Colonic mucosa (tissue), 4 donors: Measurements from ENCODE around the gene RNF138. TPM values are rescaled to one million over a fixed set of nuclear protein-coding genes. Genes with fewer than 3 reads are reported as not detected.

Experiments
- DNase-seq: peaks from one replicate; pipeline ENCODE4 v3.0.0-alpha.2; 2020
- H3K27ac ChIP-seq: fragments of 200-600 bp; one replicate; pipeline ENCODE4 v1.8.0; 2021
- H3K27me3 ChIP-seq: fragments of 200-600 bp; one replicate; pipeline ENCODE4 v1.8.0; 2021
- H3K36me3 ChIP-seq: fragments of 200-600 bp; one replicate; pipeline ENCODE4 v1.8.0; 2021
- H3K4me1 ChIP-seq: fragments of 200-600 bp; one replicate; pipeline ENCODE4 v1.8.0; 2021; ENCODE audit warnings: mild to moderate bottlenecking
- H3K4me3 ChIP-seq: fragments of 200-600 bp; one replicate; pipeline ENCODE4 v1.8.0; 2021
- H3K9ac ChIP-seq, 2 donors: one replicate each; pipeline ENCODE4 v1.7.0; 2013; ENCODE audit warnings: control low read depth in 2 of 2, low read depth in 2 of 2, low read length in 2 of 2
- H3K9me3 ChIP-seq: fragments of 200-600 bp; one replicate; pipeline ENCODE4 v1.8.0; 2021
- CTCF ChIP-seq: fragments of 200-600 bp; IDR thresholded peaks from one replicate; pipeline ENCODE4 v1.8.0; 2022; ENCODE audit warnings: antibody characterized with exemption, mild to moderate bottlenecking
- intact Hi-C: fragments of 100-400 bp; cut with DNase I; formaldehyde crosslinking; loops from one replicate; pipeline ENCODE4 v1.14.1; 2022
- total RNA-seq, 2 donors: library from RNA; stranded (reverse); fragmentation: NEBNext Ultra II Directional in 1 of 2; extraction: Animal tissue kit (Norgen Biotek cat#: 25700) in 1 of 2; gene quantifications; one replicate each; pipeline ENCODE4 v1.2.1, GENCODE V29; 2021
- donor health status: healthy.
- donor health status: DM: no; HTN: no; CAD: no.
- donor health status: DM: no; HTN: no; CAD: no.

Gene RNF138
- total RNA-seq, 2 donors from 2014 or later: 48.3 to 53.2 TPM

- intact Hi-C loops: no loop called here
- no peak overlapping the region for H3K4me3 ChIP-seq
- no peaks in the 10 kb centered on the region for H3K9me3 ChIP-seq
- H3K36me3 ChIP-seq: no peaks in the 10 kb centered on the region
- no peak overlapping the region for H3K9ac ChIP-seq
- no peaks in the 10 kb centered on the region for H3K4me1 ChIP-seq
- DNase-seq: no peak
- no peaks in the 10 kb centered on the region for H3K27me3 ChIP-seq
- no peak for TF ChIP-seq CTCF
- H3K27ac ChIP-seq: no peak overlapping the region
Measured at GRCh38 chr18:32112826-32113225, 21.2 kb downstream of the RNF138 start.

DNA sequence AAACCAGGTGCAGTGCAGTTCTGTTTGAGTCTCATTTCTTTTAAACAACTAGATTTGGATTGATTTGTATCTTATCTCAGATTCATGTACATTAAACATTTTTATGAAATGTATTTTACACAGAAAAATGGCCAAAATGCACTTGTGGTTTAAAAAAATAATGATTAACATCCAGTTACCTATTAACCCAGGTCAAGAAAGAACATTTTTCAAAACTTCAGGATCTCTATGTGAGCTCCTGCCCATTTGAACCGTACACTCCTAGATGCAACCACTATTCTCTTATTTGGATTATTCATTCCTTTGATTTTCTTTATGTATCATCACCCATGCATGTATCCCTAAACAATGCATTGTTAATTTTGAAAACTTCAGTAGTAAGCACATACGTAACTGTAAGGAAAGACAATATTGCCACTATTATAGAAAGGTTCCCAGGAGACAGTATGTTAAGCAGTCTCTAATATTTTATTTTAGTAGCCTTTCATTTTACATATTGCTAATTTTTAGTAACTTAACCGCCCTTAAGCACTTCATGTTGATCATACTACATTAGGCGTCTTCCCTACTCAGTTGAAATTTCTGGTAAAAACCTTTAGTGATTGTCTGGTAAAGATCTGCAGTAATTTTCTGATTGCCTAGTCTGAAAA, 22.7 kb downstream of the RNF138 start:
- intact Hi-C loops: no loop called here
- peaks cover 7% of the 10 kb centered on the region for H3K36me3 ChIP-seq
- no peak overlapping the region for H3K27ac ChIP-seq
- H3K4me3 ChIP-seq: no peak overlapping the region
- H3K9ac ChIP-seq: no peak overlapping the region
- no peak for TF ChIP-seq CTCF
- H3K9me3 ChIP-seq: no peaks in the 10 kb centered on the region
- no peaks in the 10 kb centered on the region for H3K27me3 ChIP-seq
- H3K4me1 ChIP-seq: no peaks in the 10 kb centered on the region
- no peak for DNase-seq

DNA sequence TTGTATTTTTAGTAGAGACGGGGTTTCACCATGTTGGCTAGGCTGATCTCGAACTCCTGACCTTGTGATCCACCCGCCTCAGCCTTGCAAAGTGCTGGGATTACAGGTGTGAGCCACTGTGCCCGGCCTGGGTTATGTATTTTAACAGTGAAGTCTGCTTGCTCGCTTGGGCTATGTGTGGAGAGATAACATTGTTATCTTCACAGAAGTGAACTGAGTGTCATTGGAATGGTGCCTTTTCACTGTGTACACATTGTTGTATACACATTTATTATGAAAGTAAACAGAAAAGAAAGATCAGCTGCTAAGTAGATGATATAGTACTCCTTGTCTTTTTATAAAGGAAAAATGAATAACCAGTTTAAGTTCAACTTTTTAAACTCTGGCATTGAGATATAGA, 30.4 kb downstream of the RNF138 start:
- Histone ChIP-seq H3K4me3 (no peak overlapping the region), H3K27me3 (no peaks in the 10 kb centered on the region), H3K9me3 (no peaks in the 10 kb centered on the region), H3K9ac (no peak overlapping the region), H3K27ac (no peak overlapping the region), H3K36me3 (peaks cover 7% of the 10 kb centered on the region), H3K4me1 (no peaks in the 10 kb centered on the region)
- no peak for TF ChIP-seq CTCF
- intact Hi-C loops: loop anchor here (10.0 kb wide), 1 partner anchor 267 kb away; no protein-coding TSS in a partner anchor
- no peak for DNase-seq

DNA sequence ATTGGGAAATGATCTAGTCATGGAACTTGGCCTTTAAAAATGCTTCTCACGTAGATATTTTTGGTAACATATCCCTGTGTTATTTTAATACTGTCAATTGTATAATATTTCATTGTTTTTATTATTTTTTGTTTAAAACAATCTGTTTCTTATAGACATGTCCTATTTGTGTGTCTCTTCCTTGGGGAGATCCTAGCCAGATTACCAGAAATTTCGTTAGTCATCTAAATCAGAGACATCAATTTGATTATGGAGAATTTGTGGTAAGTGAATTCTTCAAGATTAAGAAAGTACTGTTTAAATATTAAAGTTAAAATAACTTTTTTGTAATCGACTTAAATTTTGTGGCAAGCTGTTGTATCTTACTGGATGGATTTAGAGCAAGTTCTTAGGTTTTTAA, 34.9 kb downstream of the RNF138 start:
- H3K4me1 ChIP-seq: no peaks in the 10 kb centered on the region
- H3K27me3 ChIP-seq: no peaks in the 10 kb centered on the region
- H3K27ac ChIP-seq: no peak overlapping the region
- H3K9me3 ChIP-seq: no peaks in the 10 kb centered on the region
- intact Hi-C loops: loop anchor here (10.0 kb wide), 1 partner anchor 272 kb away; no protein-coding TSS in a partner anchor
- DNase-seq: no peak
- H3K9ac ChIP-seq: no peak overlapping the region
- H3K36me3 ChIP-seq: no peaks in the 10 kb centered on the region
- H3K4me3 ChIP-seq: no peak overlapping the region
- no peak for TF ChIP-seq CTCF

- TF ChIP-seq CTCF: no peak
- H3K36me3 ChIP-seq: no peaks in the 10 kb centered on the region
- no peak overlapping the region for H3K27ac ChIP-seq
- no peak overlapping the region for H3K9ac ChIP-seq
- H3K4me3 ChIP-seq: no peak overlapping the region
- no peaks in the 10 kb centered on the region for H3K27me3 ChIP-seq
- DNase-seq: no peak
- H3K4me1 ChIP-seq: no peaks in the 10 kb centered on the region
- intact Hi-C loops: no loop called here
- no peaks in the 10 kb centered on the region for H3K9me3 ChIP-seq
Measured at GRCh38 chr18:32135625-32136024, 44.0 kb downstream of the RNF138 start.
